CD4-positive, alpha-beta T cell treated with Interleukin-6 for 4 hours (primary cell): ENCODE data around the gene PTF1A.
"Not testable (repeated sequence)": the region's sequence is repeated elsewhere in the genome, so short reads cannot be mapped to it uniquely, and the experiment has no call there.

Experiments used
- DNase-seq: peaks from one replicate; pipeline ENCODE4 v3.0.0-alpha.2; 2020; ENCODE audit warnings: mixed read lengths

The PTF1A gene

GRCh38 chr10:23204773-23205172 lies 12.7 kb downstream of the PTF1A start:
- no peak for DNase-seq

DNA sequence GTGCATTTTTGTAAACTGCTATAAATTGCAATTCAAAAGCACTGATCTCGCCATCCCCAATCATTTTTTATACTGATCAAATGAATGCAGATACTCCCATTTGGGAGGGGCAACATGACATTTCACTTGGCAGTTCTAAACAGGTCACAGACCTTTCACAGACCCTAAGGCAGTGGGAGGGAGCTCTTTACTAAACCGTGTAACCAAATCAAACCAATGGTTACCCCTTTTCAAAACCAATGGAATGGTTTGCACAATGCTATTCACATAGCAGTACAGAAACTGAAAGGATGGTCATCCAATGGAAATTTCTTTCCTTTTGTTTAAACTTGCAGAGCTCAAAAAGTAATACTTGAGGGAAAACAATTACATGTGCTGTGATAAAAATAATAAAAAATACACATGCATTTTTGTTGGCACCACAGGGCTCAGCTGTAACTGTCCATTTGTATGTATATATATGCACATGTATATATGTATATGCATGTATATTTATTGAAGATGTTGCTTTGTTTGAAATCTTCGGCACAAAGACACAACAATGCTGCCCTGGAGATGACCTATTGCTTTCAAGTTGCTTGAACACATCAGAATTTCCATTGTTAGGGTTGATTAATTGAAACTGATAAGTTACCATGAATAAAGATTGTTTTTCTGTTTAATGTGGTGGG lies 14.0 kb downstream of the PTF1A start:
- no peak for DNase-seq

DNA sequence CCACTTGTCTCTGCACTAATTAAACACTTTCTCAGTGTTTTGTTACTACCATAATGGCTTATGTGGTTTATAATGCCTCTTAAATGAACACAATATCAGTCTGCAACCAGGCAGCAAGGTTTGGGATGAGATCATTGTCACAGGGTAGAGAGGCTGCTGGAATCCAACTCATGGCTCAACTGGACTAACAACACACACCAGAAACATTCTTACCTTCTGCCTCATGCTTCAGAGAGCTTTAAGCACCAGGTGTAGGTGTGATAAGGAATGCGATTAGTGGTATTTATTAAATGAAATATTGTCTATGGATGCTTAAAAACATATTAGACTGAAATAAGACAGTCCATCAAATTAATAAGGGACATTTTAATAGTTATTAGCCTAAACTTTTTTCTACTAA lies 25.4 kb downstream of the PTF1A start:
- DNase-seq = no peak

DNA sequence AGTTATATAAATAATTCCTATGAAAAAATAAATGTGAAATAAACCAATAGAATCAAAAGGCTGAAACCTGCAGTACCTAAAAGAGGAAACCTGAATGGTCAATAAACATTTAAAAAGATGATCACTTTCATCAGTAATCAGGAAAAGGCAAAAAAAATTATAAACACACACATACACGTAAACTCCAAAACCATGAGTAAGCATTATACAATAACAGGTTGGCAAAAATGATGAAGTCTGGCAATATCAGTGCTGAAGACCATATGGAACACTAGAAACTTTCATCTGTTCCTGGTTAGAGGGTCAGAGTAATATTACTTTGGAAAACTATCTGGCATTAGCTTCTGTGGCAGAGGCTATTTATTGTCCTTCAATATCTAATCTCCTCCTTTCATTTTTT lies 38.5 kb downstream of the PTF1A start:
- no peak for DNase-seq

DNA sequence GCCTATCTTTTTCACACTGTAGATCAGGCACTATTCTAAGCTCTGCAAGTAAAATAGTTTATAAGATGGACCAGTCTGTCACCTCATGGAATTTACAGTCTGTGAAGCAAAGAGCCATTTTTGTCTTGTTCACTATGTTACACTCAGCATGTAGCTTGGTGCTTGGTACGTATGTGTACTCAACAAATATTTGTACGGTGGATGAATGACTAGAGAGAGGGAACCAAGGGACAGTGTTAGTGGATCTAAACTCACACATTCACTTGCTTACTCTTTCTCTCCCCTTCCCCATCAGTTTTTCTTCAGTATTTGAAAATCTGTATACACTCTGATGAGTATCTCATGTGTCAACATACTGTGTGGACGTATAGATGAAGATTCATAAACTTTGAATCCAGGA lies 45.9 kb downstream of the PTF1A start:
- DNase-seq = no peak

DNA sequence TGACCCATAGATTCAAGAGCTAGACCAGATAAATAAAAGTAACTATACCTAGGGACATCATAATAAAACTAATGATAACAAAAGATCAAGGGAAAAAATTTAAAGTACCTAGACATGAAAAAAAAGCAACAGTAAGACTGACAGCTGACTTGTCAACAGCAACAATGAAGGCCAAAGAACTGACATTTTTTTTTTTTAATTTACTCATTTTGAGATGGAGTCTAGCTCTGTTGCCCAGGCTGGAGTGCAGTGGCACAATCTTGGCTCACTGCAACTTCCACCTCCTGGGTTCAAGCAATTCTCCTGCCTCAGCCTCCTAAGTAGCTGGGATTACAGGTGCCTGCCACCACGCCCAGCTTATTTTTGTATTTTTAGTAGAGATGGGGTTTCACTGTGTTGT lies 49.7 kb downstream of the PTF1A start:
- DNase-seq = not testable (repeated sequence)
